Vagina (tissue), 2 donors: ENCODE measurements around the gene RORC. TPM values are rescaled to one million over a fixed set of nuclear protein-coding genes. Genes with fewer than 3 reads are reported as not detected.

Experiments
- DNase-seq, 2 donors: peaks; one replicate each; pipeline ENCODE4 v3.0.0-alpha.2; 2017; ENCODE audit errors: extremely low spot score in 2 of 2
- H3K27ac ChIP-seq: fragments of 200-600 bp; sonication (generic); one replicate; pipeline ENCODE4 v1.5.1; 2019
- H3K27me3 ChIP-seq: fragments of 200-600 bp; sonication (generic); one replicate; pipeline ENCODE4 v1.5.1; 2019
- H3K36me3 ChIP-seq, 2 donors: fragments of 200-600 bp; sonication (generic); one replicate each; pipeline ENCODE4 v1.5.1; 2017 to 2019
- H3K4me1 ChIP-seq: fragments of 200-600 bp; sonication (generic); one replicate; pipeline ENCODE4 v1.5.1; 2019
- H3K4me3 ChIP-seq, 2 donors: fragments of 200-600 bp; sonication (generic); 1 replicate in 1 of 2; 2 replicates in 1 of 2; pipeline ENCODE4 v1.5.1; 2016 to 2019
- H3K9me3 ChIP-seq: fragments of 200-600 bp; sonication (generic); one replicate; pipeline ENCODE4 v1.5.1; 2019
- CTCF ChIP-seq, 3 experiments: fragments of 450-650 bp in 2 of 3; fragments of 200-600 bp in 1 of 3; sonication (generic) in 1 of 3; IDR thresholded peaks; one replicate each; pipeline ENCODE4 v1.5.1; 2017 to 2019; ENCODE audit warnings: antibody characterized with exemption in 3 of 3, mild to moderate bottlenecking in 2 of 3, moderate library complexity in 2 of 3
- POLR2A ChIP-seq, 2 donors: fragments of 450-650 bp; IDR thresholded peaks; one replicate each; pipeline ENCODE4 v1.6.1; 2017; ENCODE audit warnings: antibody characterized with exemption in 2 of 2, mild to moderate bottlenecking in 2 of 2, moderate library complexity in 2 of 2
- POLR2AphosphoS5 ChIP-seq, 2 donors: sonication (generic); formaldehyde crosslinking; IDR thresholded peaks; one replicate each; pipeline ENCODE4 v1.9.0; 2017; ENCODE audit warnings: antibody characterized with exemption in 2 of 2, mild to moderate bottlenecking in 2 of 2, low read depth in 1 of 2; ENCODE audit not compliant: insufficient read depth in 1 of 2
- intact Hi-C: fragments of 100-400 bp; cut with DNase I; formaldehyde crosslinking; loops from one replicate; pipeline ENCODE4 v1.15.1; 2023
- total RNA-seq: library from RNA; depleted of rRNA; stranded (reverse); fragments of >200 nt; gene quantifications from one replicate; pipeline ENCODE4 v1.2.3, GENCODE V29; 2016

Gene RORC
- total RNA-seq, 1 donor from 2014 or later = 8.1 TPM

- Histone ChIP-seq H3K4me3 (no peak overlapping the region), H3K36me3 (no peaks in the 10 kb centered on the region), H3K9me3 (no peaks in the 10 kb centered on the region), H3K27me3 (no peaks in the 10 kb centered on the region), H3K4me1 (peaks cover 23% of the 10 kb centered on the region), H3K27ac (no peak overlapping the region)
- DNase-seq = peak in 1 of 2 donors; percentile 71
- TF ChIP-seq POLR2AphosphoS5 (IDR thresholded peaks at IDR 0.05; ENCODE audit: insufficient read depth in 1 of 2, low read depth in 1 of 2) (no peak), CTCF (IDR thresholded peaks at IDR 0.05) (no peak), POLR2A (IDR thresholded peaks at IDR 0.05) (no peak)
- intact Hi-C loops = no loop called here
These were observed 23.1 kb upstream of the RORC start for GRCh38 chr1:151854658-151855057.

GRCh38 chr1:151853411-151853943 is 21.9 kb upstream of the RORC start, which contains the start of gene THEM5:
TSS of gene THEM5 (minus strand) at chr1:151853712. CDS start at chr1:151853565, 147 bp downstream.
- intact Hi-C loops = no loop called here
- Histone ChIP-seq H3K36me3 (no peaks in the 10 kb centered on the region), H3K27me3 (no peaks in the 10 kb centered on the region)

GRCh38 chr1:151852733-151853132 is 21.1 kb upstream of the RORC start:
- intact Hi-C loops = no loop called here
- peaks cover 12% of the 10 kb centered on the region for H3K4me1 ChIP-seq
- no peak overlapping the region for H3K27ac ChIP-seq
- DNase-seq = no peak
- no peaks in the 10 kb centered on the region for H3K9me3 ChIP-seq
- no peaks in the 10 kb centered on the region for H3K27me3 ChIP-seq
- H3K36me3 ChIP-seq = no peaks in the 10 kb centered on the region
- no peak for TF ChIP-seq POLR2AphosphoS5 (IDR thresholded peaks at IDR 0.05; ENCODE audit: insufficient read depth in 1 of 2, low read depth in 1 of 2)
- no peak for TF ChIP-seq POLR2A (IDR thresholded peaks at IDR 0.05)
- no peak for TF ChIP-seq CTCF (IDR thresholded peaks at IDR 0.05)
- H3K4me3 ChIP-seq = no peak overlapping the region

More at GRCh38 chr1:151853411-151853943, 21.9 kb upstream of the RORC start, which contains the start of gene THEM5:
- TF ChIP-seq POLR2A (IDR thresholded peaks at IDR 0.05) = no peak
- TF ChIP-seq CTCF (IDR thresholded peaks at IDR 0.05) = no peak
- no peak for TF ChIP-seq POLR2AphosphoS5 (IDR thresholded peaks at IDR 0.05; ENCODE audit: insufficient read depth in 1 of 2, low read depth in 1 of 2)
- H3K4me3 ChIP-seq = no peak within 1 kb of the TSS
- no peak within 1 kb of the TSS for H3K27ac ChIP-seq
- no peak for DNase-seq
- H3K9me3 ChIP-seq = no peaks in the 10 kb centered on the region
- H3K4me1 ChIP-seq = peaks cover 18% of the 10 kb centered on the region

- Histone ChIP-seq H3K36me3 (no peaks in the 10 kb centered on the region), H3K4me3 (no peak overlapping the region), H3K27ac (no peak overlapping the region), H3K9me3 (no peaks in the 10 kb centered on the region), H3K4me1 (peaks cover 6% of the 10 kb centered on the region), H3K27me3 (no peaks in the 10 kb centered on the region)
- TF ChIP-seq CTCF (IDR thresholded peaks at IDR 0.05) = no peak
- no peak for DNase-seq
- intact Hi-C loops = no loop called here
These were observed 20.3 kb upstream of the RORC start for GRCh38 chr1:151851886-151852285.

- Histone ChIP-seq H3K27ac (no peak overlapping the region), H3K36me3 (no peaks in the 10 kb centered on the region), H3K9me3 (no peaks in the 10 kb centered on the region), H3K4me3 (no peak overlapping the region), H3K27me3 (no peaks in the 10 kb centered on the region), H3K4me1 (no peaks in the 10 kb centered on the region)
- TF ChIP-seq CTCF (IDR thresholded peaks at IDR 0.05) (no peak), POLR2AphosphoS5 (IDR thresholded peaks at IDR 0.05; ENCODE audit: insufficient read depth in 1 of 2, low read depth in 1 of 2) (no peak), POLR2A (IDR thresholded peaks at IDR 0.05) (no peak)
- intact Hi-C loops = no loop called here
- no peak for DNase-seq
These were observed 18.3 kb upstream of the RORC start for GRCh38 chr1:151849871-151850270.
